ENCODE results near the gene CD36.

DNA sequence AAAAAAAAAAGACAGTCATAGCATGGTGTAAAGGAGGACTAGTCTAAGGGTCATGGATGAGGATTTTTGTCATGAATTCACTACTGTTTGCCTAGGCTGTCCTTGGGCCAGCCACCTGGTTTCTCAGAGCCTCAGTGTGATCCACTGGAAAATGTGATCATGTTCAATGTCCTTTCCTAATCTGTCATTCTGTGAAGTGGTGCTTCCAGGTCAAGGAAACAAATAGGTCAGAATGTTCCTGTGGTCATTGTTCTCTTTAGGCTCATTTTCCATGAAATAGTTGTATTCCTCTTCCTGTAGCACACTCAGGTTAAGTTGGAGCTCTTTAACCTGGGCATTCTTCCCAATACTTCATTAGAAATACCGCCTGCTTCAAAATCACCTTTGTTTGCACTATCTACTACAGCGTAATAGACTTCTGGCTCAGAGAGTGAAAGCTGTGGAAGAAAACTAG, 16.5 kb downstream of the CD36 start:
- TF ChIP-seq EZH2phosphoT487 (IDR thresholded peaks at IDR 0.05; ENCODE audit: insufficient read depth, low read depth) (no peak), EZH2 (IDR thresholded peaks at IDR 0.05; ENCODE audit: insufficient read depth, poor library complexity, severe bottlenecking) (no peak)

Measured in GM23248 (cell line).